OCI-LY3 (cell line): Measurements from ENCODE around the gene YWHAQ.

Experiments
- H2AFZ ChIP-seq: fragments of 200-600, 300-600 bp; shearing (Covaris generic); 2 replicates; pipeline ENCODE4 v1.6.0; 2014; ENCODE audit warnings: antibody characterized with exemption, low read depth, low read length
- H3K27ac ChIP-seq: fragments of 200-600, 300-600 bp; sonication (generic); 2 replicates; pipeline ENCODE4 v1.5.1; 2014; ENCODE audit warnings: mild to moderate bottlenecking, low read length, moderate library complexity, mixed read lengths
- H3K27me3 ChIP-seq: fragments of 200-600, 300-600 bp; sonication (generic); 2 replicates; pipeline ENCODE4 v1.6.1; 2014; ENCODE audit warnings: low read depth, low read length, mixed read lengths
- H3K36me3 ChIP-seq: fragments of 200-600, 300-600 bp; sonication (generic); replicated peaks from 2 replicates; pipeline ENCODE3; 2014; ENCODE audit warnings: low read depth, low read length, mixed read lengths
- H3K4me1 ChIP-seq: fragments of 300-600, 200-600 bp; sonication (generic); 2 replicates; pipeline ENCODE4 v1.6.1; 2014; ENCODE audit warnings: low read length, mixed read lengths
- H3K4me2 ChIP-seq: fragments of 200-600, 300-600 bp; sonication (generic); 2 replicates; pipeline ENCODE4 v1.6.1; 2014; ENCODE audit warnings: low read length, mixed read lengths
- H3K4me3 ChIP-seq: fragments of 300-600, 200-600 bp; sonication (generic); 2 replicates; pipeline ENCODE4 v1.5.1; 2014; ENCODE audit warnings: antibody characterized with exemption, mild to moderate bottlenecking, low read length, moderate library complexity
- H3K79me2 ChIP-seq: fragments of 300-600, 200-600 bp; shearing (Covaris generic); 2 replicates; pipeline ENCODE4 v1.6.1; 2014; ENCODE audit warnings: mild to moderate bottlenecking, low read length, mixed read lengths
- H3K9ac ChIP-seq: fragments of 300-600, 200-600 bp; shearing (Covaris generic); 2 replicates; pipeline ENCODE4 v1.6.0; 2014; ENCODE audit warnings: mild to moderate bottlenecking, low read length, moderate library complexity
- H3K9me3 ChIP-seq: fragments of 200-600, 300-600 bp; shearing (Covaris generic); 2 replicates; pipeline ENCODE4 v1.6.1; 2014; ENCODE audit warnings: low read length, mixed read lengths; ENCODE audit not compliant: insufficient read depth
- H4K20me1 ChIP-seq: fragments of 200-600, 300-600 bp; sonication (generic); 2 replicates; pipeline ENCODE4 v1.6.1; 2016; ENCODE audit warnings: low read length, mixed read lengths; ENCODE audit not compliant: insufficient read depth
- CTCF ChIP-seq: fragments of 200-600, 300-600 bp; sonication (generic); IDR thresholded peaks from 2 replicates; pipeline ENCODE4 v1.5.1; 2014; ENCODE audit warnings: antibody characterized with exemption, low read length, low read depth
- EZH2phosphoT487 ChIP-seq: fragments of 200-600 bp; shearing (Covaris generic); IDR thresholded peaks from 2 replicates; pipeline ENCODE4 v1.6.1; 2018; ENCODE audit warnings: antibody characterized with exemption, mixed run types, low read depth

YWHAQ gene

GRCh38 chr2:9649261-9649660 is 18.5 kb upstream of the YWHAQ start:
- no peak overlapping the region for H3K27ac ChIP-seq
- H3K79me2 ChIP-seq, result no peaks in the 10 kb centered on the region
- no peaks in the 10 kb centered on the region for H3K9me3 ChIP-seq
- no peaks in the 10 kb centered on the region for H3K36me3 ChIP-seq
- no peaks in the 10 kb centered on the region for H4K20me1 ChIP-seq
- no peak for TF ChIP-seq EZH2phosphoT487
- TF ChIP-seq CTCF, result no peak
- H3K9ac ChIP-seq, result no peak overlapping the region
- H3K4me1 ChIP-seq, result peaks cover 22% of the 10 kb centered on the region
- no peak overlapping the region for H3K4me2 ChIP-seq
- peaks cover 45% of the 10 kb centered on the region for H3K27me3 ChIP-seq
- H3K4me3 ChIP-seq, result no peak overlapping the region
- no peak overlapping the region for H2AFZ ChIP-seq

DNA sequence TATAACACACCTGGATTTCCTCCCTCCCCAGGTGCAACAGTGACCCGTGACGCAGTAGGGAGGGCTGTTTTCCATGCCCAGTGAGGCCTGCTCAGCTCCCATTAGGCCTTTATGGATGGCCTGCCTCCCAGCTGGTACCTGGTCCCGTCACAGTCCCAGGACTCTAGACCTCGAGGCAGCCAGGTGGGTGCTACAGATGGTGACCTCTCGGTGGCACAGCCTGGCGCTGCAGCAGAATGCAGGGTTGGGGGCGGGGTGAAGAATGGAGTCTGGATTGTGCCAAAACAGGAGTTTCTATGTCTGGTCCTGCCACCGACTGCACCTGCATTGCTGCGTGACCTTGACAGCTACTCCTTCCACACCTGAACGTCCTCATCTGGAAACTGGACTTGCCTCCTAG is 18.0 kb upstream of the YWHAQ start:
- TF ChIP-seq EZH2phosphoT487 (no peak), CTCF (no peak)
- Histone ChIP-seq H3K9ac (no peak overlapping the region), H3K36me3 (no peaks in the 10 kb centered on the region), H3K79me2 (no peaks in the 10 kb centered on the region), H3K9me3 (no peaks in the 10 kb centered on the region), H3K4me1 (peaks cover 26% of the 10 kb centered on the region), H2AFZ (no peak overlapping the region), H3K27me3 (peaks cover 44% of the 10 kb centered on the region), H3K4me3 (no peak overlapping the region), H3K4me2 (no peak overlapping the region), H3K27ac (no peak overlapping the region), H4K20me1 (no peaks in the 10 kb centered on the region)

GRCh38 chr2:9647884-9648283 is 17.1 kb upstream of the YWHAQ start:
- TF ChIP-seq EZH2phosphoT487 (no peak), CTCF (no peak)
- no peak overlapping the region for H3K27ac ChIP-seq
- H4K20me1 ChIP-seq, result no peaks in the 10 kb centered on the region
- peaks cover 44% of the 10 kb centered on the region for H3K27me3 ChIP-seq
- H3K4me1 ChIP-seq, result peaks cover 36% of the 10 kb centered on the region
- H3K9ac ChIP-seq, result no peak overlapping the region
- H3K9me3 ChIP-seq, result no peaks in the 10 kb centered on the region
- no peak overlapping the region for H3K4me2 ChIP-seq
- no peaks in the 10 kb centered on the region for H3K79me2 ChIP-seq
- H2AFZ ChIP-seq, result no peak overlapping the region
- no peak overlapping the region for H3K4me3 ChIP-seq
- H3K36me3 ChIP-seq, result no peaks in the 10 kb centered on the region

- TF ChIP-seq CTCF, result no peak
- Histone ChIP-seq H3K4me3 (no peak overlapping the region), H2AFZ (no peak overlapping the region), H3K79me2 (no peaks in the 10 kb centered on the region), H3K36me3 (no peaks in the 10 kb centered on the region), H4K20me1 (no peaks in the 10 kb centered on the region), H3K9me3 (no peaks in the 10 kb centered on the region), H3K9ac (no peak overlapping the region), H3K4me1 (peaks cover 50% of the 10 kb centered on the region), H3K4me2 (no peak overlapping the region), H3K27me3 (peaks cover 40% of the 10 kb centered on the region), H3K27ac (no peak overlapping the region)
These were observed 15.6 kb upstream of the YWHAQ start for GRCh38 chr2:9646196-9647030.
